ENCODE data around the gene MTMR11. TPM values are rescaled to one million over a fixed set of nuclear protein-coding genes. Genes with fewer than 3 reads are reported as not detected.

The MTMR11 gene
- total RNA-seq, 1 experiment from 2014 or later = 3.9 TPM

DNA sequence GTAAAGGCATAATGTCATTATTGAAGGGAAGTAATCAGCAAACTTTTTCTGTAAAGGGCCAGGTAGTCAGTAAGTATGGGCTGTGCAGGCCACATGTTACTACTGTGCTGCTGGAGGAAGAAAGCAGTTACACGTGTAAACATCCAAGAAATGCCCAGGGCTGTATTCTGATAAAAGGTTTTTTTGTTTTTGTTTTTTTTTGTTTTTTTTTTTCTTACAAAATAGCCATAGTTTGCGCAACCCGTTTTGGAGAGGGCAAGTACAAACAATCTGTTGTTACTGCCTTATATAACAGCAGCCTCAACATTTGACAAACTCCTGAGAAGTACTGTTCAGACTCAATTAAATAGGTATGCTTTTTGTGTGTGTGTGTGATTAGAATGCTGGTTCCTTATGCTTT, 26.7 kb upstream of the MTMR11 start:
- H3K4me1 ChIP-seq (ENCODE audit: insufficient read depth, low read length) = no peaks in the 10 kb centered on the region
- H2BK12ac ChIP-seq (ENCODE audit: insufficient read length, low read depth, low read length) = no peak overlapping the region
- no peak for DNase-seq
- no peak overlapping the region for H4K91ac ChIP-seq (ENCODE audit: insufficient read length, low read depth, low read length)
- no peaks in the 10 kb centered on the region for H3K27me3 ChIP-seq (ENCODE audit: insufficient read depth, low read length)
- H3K27ac ChIP-seq (ENCODE audit: insufficient read length, low read depth, low read length) = no peak overlapping the region
- H3K4me1 Mint-ChIP-seq = no peaks in the 10 kb centered on the region
- H3K14ac ChIP-seq (ENCODE audit: insufficient read depth, low read length) = no peak overlapping the region
- no peak overlapping the region for H3T11ph ChIP-seq (ENCODE audit: low read length)
- H3K23me2 ChIP-seq (ENCODE audit: insufficient read length, low read depth, low read length, poor library complexity, severe bottlenecking) = no peaks in the 10 kb centered on the region
- H2BK120ac ChIP-seq (ENCODE audit: low read depth, low read length, poor library complexity, severe bottlenecking) = no peak overlapping the region
- H3K56ac ChIP-seq (ENCODE audit: insufficient read length, low read depth, low read length) = no peak overlapping the region
- H3K9me3 Mint-ChIP-seq = peaks cover 13 to 17% of the 10 kb centered on the region in 2 experiments
- no peak overlapping the region for H3K9ac ChIP-seq (ENCODE audit: extremely low read depth, insufficient read length, low read length)
- no peak overlapping the region for H4K5ac ChIP-seq (ENCODE audit: insufficient read length, low read depth, low read length)
- H2BK20ac ChIP-seq (ENCODE audit: low read depth, low read length, poor library complexity, severe bottlenecking) = no peak overlapping the region
- no peak overlapping the region for H3K23ac ChIP-seq (ENCODE audit: insufficient read length, low read depth, low read length)
- no peak overlapping the region for H2AK5ac ChIP-seq (ENCODE audit: insufficient read length, low read length)
- H2BK15ac ChIP-seq (ENCODE audit: low read depth, low read length) = no peak overlapping the region
- H3K27me3 Mint-ChIP-seq (ENCODE audit: low read depth) = no peaks in the 10 kb centered on the region
- no peak overlapping the region for H2AFZ ChIP-seq (ENCODE audit: low read length)
- no peak overlapping the region for H3K4ac ChIP-seq (ENCODE audit: low read depth, low read length)
- peak overlapping the region in 1 of 3 experiments; percentile 28; a peak in 3 of 7 replicates for H3K27ac Mint-ChIP-seq
- H3K4me2 ChIP-seq (ENCODE audit: insufficient read depth, insufficient read length, low read length) = no peak overlapping the region
- no CpG with 5 or more reads among the region's 3 CpGs for WGBS (ENCODE audit: extremely low coverage, insufficient read length, low lambda C conversion rate)
- peaks cover 42 to 69% (median 69%) of the 10 kb centered on the region in 3 experiments for H3K36me3 Mint-ChIP-seq (ENCODE audit: insufficient read depth in 1 of 3, low read depth in 3 of 3)
- H3K79me2 ChIP-seq (ENCODE audit: insufficient read depth, low read length) = no peaks in the 10 kb centered on the region
- no peaks in the 10 kb centered on the region for H3K79me1 ChIP-seq (ENCODE audit: insufficient read depth, low read depth, low read length, poor library complexity, severe bottlenecking)
- TF ChIP-seq, protein P1, sequence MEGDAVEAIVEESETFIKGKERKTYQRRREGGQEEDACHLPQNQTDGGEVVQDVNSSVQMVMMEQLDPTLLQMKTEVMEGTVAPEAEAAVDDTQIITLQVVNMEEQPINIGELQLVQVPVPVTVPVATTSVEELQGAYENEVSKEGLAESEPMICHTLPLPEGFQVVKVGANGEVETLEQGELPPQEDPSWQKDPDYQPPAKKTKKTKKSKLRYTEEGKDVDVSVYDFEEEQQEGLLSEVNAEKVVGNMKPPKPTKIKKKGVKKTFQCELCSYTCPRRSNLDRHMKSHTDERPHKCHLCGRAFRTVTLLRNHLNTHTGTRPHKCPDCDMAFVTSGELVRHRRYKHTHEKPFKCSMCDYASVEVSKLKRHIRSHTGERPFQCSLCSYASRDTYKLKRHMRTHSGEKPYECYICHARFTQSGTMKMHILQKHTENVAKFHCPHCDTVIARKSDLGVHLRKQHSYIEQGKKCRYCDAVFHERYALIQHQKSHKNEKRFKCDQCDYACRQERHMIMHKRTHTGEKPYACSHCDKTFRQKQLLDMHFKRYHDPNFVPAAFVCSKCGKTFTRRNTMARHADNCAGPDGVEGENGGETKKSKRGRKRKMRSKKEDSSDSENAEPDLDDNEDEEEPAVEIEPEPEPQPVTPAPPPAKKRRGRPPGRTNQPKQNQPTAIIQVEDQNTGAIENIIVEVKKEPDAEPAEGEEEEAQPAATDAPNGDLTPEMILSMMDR (conservative IDR thresholded peaks at IDR 0.05) = no peak
- H3K9me3 ChIP-seq (ENCODE audit: control insufficient read depth, low read depth, low read length) = peaks cover 1% of the 10 kb centered on the region
- no peaks in the 10 kb centered on the region for H4K20me1 ChIP-seq (ENCODE audit: control insufficient read depth, insufficient read depth, insufficient read length)
- H3K18ac ChIP-seq (ENCODE audit: insufficient read length, low read depth, low read length) = no peak overlapping the region
- H2BK5ac ChIP-seq (ENCODE audit: insufficient read length, low read length) = no peak overlapping the region
- H3K4me3 Mint-ChIP-seq = no peak overlapping the region
- H4K8ac ChIP-seq (replicated peaks; ENCODE audit: insufficient read length, low read depth, low read length) = no peak overlapping the region

All from H9 (cell line).